ENCODE results near the gene SLC35F6.
"Not testable (repeated sequence)": the region's sequence is repeated elsewhere in the genome, so short reads cannot be mapped to it uniquely, and the experiment has no call there.

SLC35F6 gene

DNA sequence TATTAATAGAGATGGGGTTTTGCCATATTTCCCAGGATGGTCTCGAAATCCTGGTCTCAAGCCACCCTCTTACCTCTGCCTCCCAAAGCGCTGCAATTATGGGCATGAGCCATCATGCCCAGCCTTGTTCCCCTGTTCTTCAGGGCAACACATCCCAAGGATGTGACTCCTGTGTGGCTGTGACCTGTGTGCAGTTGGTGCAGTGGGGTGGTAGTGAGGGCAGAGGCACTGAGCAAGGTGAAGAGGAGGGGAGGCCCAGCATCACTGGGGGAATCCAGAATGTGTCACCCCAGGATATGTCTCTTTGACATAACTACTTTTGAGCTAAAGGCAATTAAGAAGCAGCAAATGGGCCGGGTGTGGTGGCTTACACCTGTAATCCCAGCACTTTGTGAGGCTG is 45.1 kb downstream of the SLC35F6 start:
- H3K4me3 ChIP-seq (ENCODE audit: control insufficient read depth, low read depth, low read length), result no peak overlapping the region
- no peak for TF ChIP-seq CTCF (IDR thresholded peaks at IDR 0.05; ENCODE audit: control insufficient read depth, insufficient read depth, low read depth, low read length, missing control alignments)
- no peak for DNase-seq (ENCODE audit: low read depth)

- DNase-seq (ENCODE audit: low read depth), result no peak
- no peak for TF ChIP-seq CTCF (IDR thresholded peaks at IDR 0.05; ENCODE audit: control insufficient read depth, insufficient read depth, low read depth, low read length, missing control alignments)
Observed at GRCh38 chr2:26809876-26810577, 45.9 kb downstream of the SLC35F6 start.

DNA sequence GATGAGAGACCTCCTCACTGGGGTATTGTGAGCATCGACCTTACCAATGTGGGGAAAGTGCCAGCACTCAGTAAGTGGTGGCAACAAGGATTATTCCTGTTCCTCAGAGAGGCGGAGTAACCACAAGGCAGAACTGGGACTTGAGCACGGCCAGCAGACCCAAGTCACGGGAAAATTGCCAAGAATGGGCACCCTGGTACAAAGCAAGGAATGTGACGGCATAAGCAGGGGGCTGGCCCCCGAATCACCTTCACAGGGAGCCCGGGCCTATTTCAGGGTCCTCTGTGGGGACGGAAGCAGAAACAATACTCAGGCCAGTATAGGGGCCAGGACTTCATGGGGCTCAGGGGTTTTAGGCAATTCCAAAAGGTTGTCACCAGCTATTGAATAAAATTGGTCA is 47.2 kb downstream of the SLC35F6 start:
- TF ChIP-seq CTCF (IDR thresholded peaks at IDR 0.05; ENCODE audit: control insufficient read depth, insufficient read depth, low read depth, low read length, missing control alignments), result no peak
- no peak for DNase-seq (ENCODE audit: low read depth)
- no peak overlapping the region for H3K4me3 ChIP-seq (ENCODE audit: control insufficient read depth, low read depth, low read length)

More at GRCh38 chr2:26809876-26810577, 45.9 kb downstream of the SLC35F6 start:
- H3K4me3 ChIP-seq (ENCODE audit: control insufficient read depth, low read depth, low read length), result no peak overlapping the region

- H3K4me3 ChIP-seq (ENCODE audit: control insufficient read depth, low read depth, low read length), result no peak overlapping the region
- TF ChIP-seq CTCF (IDR thresholded peaks at IDR 0.05; ENCODE audit: control insufficient read depth, insufficient read depth, low read depth, low read length, missing control alignments), result no peak
- no peak for DNase-seq (ENCODE audit: low read depth)
Observed at GRCh38 chr2:26811791-26812694, 48.0 kb downstream of the SLC35F6 start.

DNA sequence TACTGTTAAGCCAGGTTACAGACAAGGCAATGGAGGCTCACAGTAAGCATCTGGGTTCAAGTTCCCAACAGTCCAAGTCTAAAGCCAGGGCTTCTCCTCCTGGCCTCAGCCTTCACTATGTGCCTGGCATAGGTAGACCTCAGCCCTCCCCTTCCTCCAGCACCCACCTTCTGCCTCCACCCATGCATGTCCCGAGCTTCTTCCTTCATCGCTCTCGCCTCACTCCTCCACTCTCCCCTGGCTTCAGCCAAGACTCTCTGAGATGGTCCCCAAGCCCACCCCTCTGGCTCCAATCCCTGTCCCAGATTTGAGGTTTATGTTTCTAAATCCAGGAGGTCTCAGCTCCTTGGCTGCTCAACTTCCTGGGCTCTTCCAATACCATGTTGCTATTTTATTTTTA is 48.6 kb downstream of the SLC35F6 start:
- DNase-seq (ENCODE audit: low read depth), result no peak
- H3K4me3 ChIP-seq (ENCODE audit: control insufficient read depth, low read depth, low read length), result no peak overlapping the region
- no peak for TF ChIP-seq CTCF (IDR thresholded peaks at IDR 0.05; ENCODE audit: control insufficient read depth, insufficient read depth, low read depth, low read length, missing control alignments)

DNA sequence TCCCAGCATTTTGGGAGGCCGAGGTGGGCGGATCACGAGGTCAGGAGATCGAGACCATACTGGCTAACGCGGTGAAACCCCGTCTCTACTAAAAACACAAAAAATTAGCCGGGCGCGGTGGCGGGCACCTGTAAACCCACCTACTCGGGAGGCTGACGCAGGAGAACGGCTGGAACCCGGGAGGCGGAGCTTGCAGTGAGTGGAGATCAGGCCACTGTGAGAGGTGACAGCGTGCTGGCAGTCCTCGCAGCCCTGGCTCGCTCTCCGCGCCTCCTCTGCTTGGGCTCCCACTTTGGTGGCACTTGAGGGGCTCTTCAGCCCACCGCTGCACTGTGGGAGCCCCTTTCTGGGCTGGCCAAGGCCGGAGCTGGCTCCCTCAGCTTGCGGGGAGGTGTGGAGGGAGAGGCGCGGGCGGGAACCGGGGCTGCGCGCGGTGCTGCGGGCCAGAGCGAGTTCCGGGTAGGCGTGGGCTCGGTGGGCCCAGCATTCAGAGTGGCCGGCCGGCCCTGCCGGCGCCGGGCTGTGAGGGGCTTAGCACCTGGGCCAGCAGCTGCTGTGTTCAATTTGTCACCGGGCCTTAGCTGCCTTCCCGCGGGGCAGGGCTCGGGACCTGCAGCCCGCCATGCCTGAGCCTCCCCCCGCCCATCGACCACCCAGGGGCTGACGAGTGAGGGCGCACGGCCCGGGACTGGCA is 50.1 kb downstream of the SLC35F6 start:
- DNase-seq (ENCODE audit: low read depth); H3K4me3 ChIP-seq (ENCODE audit: control insufficient read depth, low read depth, low read length): not testable (repeated sequence)

Data from AG09309 (cell line).